OCI-LY3 (cell line): ENCODE measurements around the gene TOMM70.

Experiments
- H2AFZ ChIP-seq: fragments of 200-600, 300-600 bp; shearing (Covaris generic); 2 replicates; pipeline ENCODE4 v1.6.0; 2014; ENCODE audit warnings: antibody characterized with exemption, low read depth, low read length
- H3K27ac ChIP-seq: fragments of 200-600, 300-600 bp; sonication (generic); 2 replicates; pipeline ENCODE4 v1.5.1; 2014; ENCODE audit warnings: mild to moderate bottlenecking, low read length, moderate library complexity, mixed read lengths
- H3K27me3 ChIP-seq: fragments of 200-600, 300-600 bp; sonication (generic); 2 replicates; pipeline ENCODE4 v1.6.1; 2014; ENCODE audit warnings: low read depth, low read length, mixed read lengths
- H3K36me3 ChIP-seq: fragments of 200-600, 300-600 bp; sonication (generic); replicated peaks from 2 replicates; pipeline ENCODE3; 2014; ENCODE audit warnings: low read depth, low read length, mixed read lengths
- H3K4me1 ChIP-seq: fragments of 300-600, 200-600 bp; sonication (generic); 2 replicates; pipeline ENCODE4 v1.6.1; 2014; ENCODE audit warnings: low read length, mixed read lengths
- H3K4me2 ChIP-seq: fragments of 200-600, 300-600 bp; sonication (generic); 2 replicates; pipeline ENCODE4 v1.6.1; 2014; ENCODE audit warnings: low read length, mixed read lengths
- H3K4me3 ChIP-seq: fragments of 300-600, 200-600 bp; sonication (generic); 2 replicates; pipeline ENCODE4 v1.5.1; 2014; ENCODE audit warnings: antibody characterized with exemption, mild to moderate bottlenecking, low read length, moderate library complexity
- H3K79me2 ChIP-seq: fragments of 300-600, 200-600 bp; shearing (Covaris generic); 2 replicates; pipeline ENCODE4 v1.6.1; 2014; ENCODE audit warnings: mild to moderate bottlenecking, low read length, mixed read lengths
- H3K9ac ChIP-seq: fragments of 300-600, 200-600 bp; shearing (Covaris generic); 2 replicates; pipeline ENCODE4 v1.6.0; 2014; ENCODE audit warnings: mild to moderate bottlenecking, low read length, moderate library complexity
- H3K9me3 ChIP-seq: fragments of 200-600, 300-600 bp; shearing (Covaris generic); 2 replicates; pipeline ENCODE4 v1.6.1; 2014; ENCODE audit warnings: low read length, mixed read lengths; ENCODE audit not compliant: insufficient read depth
- H4K20me1 ChIP-seq: fragments of 200-600, 300-600 bp; sonication (generic); 2 replicates; pipeline ENCODE4 v1.6.1; 2016; ENCODE audit warnings: low read length, mixed read lengths; ENCODE audit not compliant: insufficient read depth
- CTCF ChIP-seq: fragments of 200-600, 300-600 bp; sonication (generic); IDR thresholded peaks from 2 replicates; pipeline ENCODE4 v1.5.1; 2014; ENCODE audit warnings: antibody characterized with exemption, low read length, low read depth
- EZH2phosphoT487 ChIP-seq: fragments of 200-600 bp; shearing (Covaris generic); IDR thresholded peaks from 2 replicates; pipeline ENCODE4 v1.6.1; 2018; ENCODE audit warnings: antibody characterized with exemption, mixed run types, low read depth

TOMM70 gene

GRCh38 chr3:100436951-100437350 is 36.1 kb upstream of the TOMM70 start:
- Histone ChIP-seq H3K9ac (no peak overlapping the region), H4K20me1 (no peaks in the 10 kb centered on the region), H3K79me2 (no peaks in the 10 kb centered on the region), H3K36me3 (no peaks in the 10 kb centered on the region), H3K4me3 (no peak overlapping the region), H3K4me1 (peaks cover 8% of the 10 kb centered on the region), H3K9me3 (no peaks in the 10 kb centered on the region), H3K4me2 (no peak overlapping the region), H3K27me3 (no peaks in the 10 kb centered on the region), H3K27ac (no peak overlapping the region), H2AFZ (no peak overlapping the region)
- no peak for TF ChIP-seq CTCF
- no peak for TF ChIP-seq EZH2phosphoT487

GRCh38 chr3:100429187-100429716 is 28.4 kb upstream of the TOMM70 start:
- Histone ChIP-seq H2AFZ (no peak overlapping the region), H3K27ac (no peak overlapping the region), H4K20me1 (no peaks in the 10 kb centered on the region), H3K79me2 (no peaks in the 10 kb centered on the region), H3K9me3 (no peaks in the 10 kb centered on the region), H3K27me3 (no peaks in the 10 kb centered on the region), H3K36me3 (no peaks in the 10 kb centered on the region), H3K4me2 (no peak overlapping the region), H3K9ac (no peak overlapping the region), H3K4me1 (peaks cover 6% of the 10 kb centered on the region), H3K4me3 (no peak overlapping the region)
- no peak for TF ChIP-seq CTCF
- TF ChIP-seq EZH2phosphoT487: no peak

- peaks cover 6% of the 10 kb centered on the region for H3K4me1 ChIP-seq
- no peaks in the 10 kb centered on the region for H3K27me3 ChIP-seq
- no peak overlapping the region for H3K4me3 ChIP-seq
- H3K79me2 ChIP-seq: no peaks in the 10 kb centered on the region
- H3K36me3 ChIP-seq: no peaks in the 10 kb centered on the region
- H3K27ac ChIP-seq: no peak overlapping the region
- no peak overlapping the region for H3K4me2 ChIP-seq
- H2AFZ ChIP-seq: no peak overlapping the region
- H3K9ac ChIP-seq: no peak overlapping the region
- no peaks in the 10 kb centered on the region for H3K9me3 ChIP-seq
- TF ChIP-seq EZH2phosphoT487 (no peak), CTCF (no peak)
- H4K20me1 ChIP-seq: no peaks in the 10 kb centered on the region
Observed at GRCh38 chr3:100427699-100428098, 26.8 kb upstream of the TOMM70 start.

GRCh38 chr3:100426067-100426682 is 25.3 kb upstream of the TOMM70 start:
- no peak overlapping the region for H3K4me3 ChIP-seq
- H3K4me2 ChIP-seq: no peak overlapping the region
- H3K4me1 ChIP-seq: no peaks in the 10 kb centered on the region
- H3K36me3 ChIP-seq: no peaks in the 10 kb centered on the region
- H3K9ac ChIP-seq: no peak overlapping the region
- H2AFZ ChIP-seq: no peak overlapping the region
- H3K9me3 ChIP-seq: no peaks in the 10 kb centered on the region
- no peaks in the 10 kb centered on the region for H3K79me2 ChIP-seq
- H3K27ac ChIP-seq: no peak overlapping the region
- no peaks in the 10 kb centered on the region for H3K27me3 ChIP-seq
- H4K20me1 ChIP-seq: no peaks in the 10 kb centered on the region
- no peak for TF ChIP-seq CTCF
- TF ChIP-seq EZH2phosphoT487: no peak
